Measurements from ENCODE around the gene MAPK1IP1L. TPM values are rescaled to one million over a fixed set of nuclear protein-coding genes. Genes with fewer than 3 reads are reported as not detected.

MAPK1IP1L gene
- total RNA-seq, 1 experiment from 2014 or later: 164 TPM

DNA sequence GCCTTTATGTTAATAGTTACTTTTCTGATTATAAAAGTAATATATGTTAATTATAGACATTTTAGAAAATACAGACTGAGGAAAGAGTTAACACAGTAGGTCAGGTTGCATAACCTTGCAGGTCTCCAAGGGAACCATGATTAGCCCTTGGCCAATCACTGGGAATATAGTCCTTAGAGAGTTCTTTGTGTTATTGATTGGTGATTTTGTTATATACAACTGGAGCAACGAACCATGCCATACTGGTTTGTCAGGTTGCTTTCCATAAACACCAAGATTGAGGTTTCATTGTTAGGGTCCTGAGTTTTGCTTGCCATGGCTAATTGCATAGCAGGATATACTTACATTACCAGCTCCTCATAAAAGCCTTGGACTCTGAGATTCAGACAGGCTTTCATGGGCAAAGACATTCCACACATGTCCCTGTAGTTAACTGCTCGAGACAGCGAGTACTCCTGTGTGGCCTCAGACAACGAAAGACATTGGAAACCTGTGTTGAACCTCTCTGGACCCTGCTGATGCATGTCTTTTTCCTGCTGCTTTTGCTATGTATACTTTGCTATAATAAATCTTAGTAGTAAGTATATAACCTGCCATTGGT, 33.7 kb downstream of the MAPK1IP1L start:
- DNase-seq (ENCODE audit: low spot score): no peak
- H3K27ac ChIP-seq (ENCODE audit: low read depth, low read length, poor library complexity, severe bottlenecking): no peak overlapping the region
- H3K27me3 ChIP-seq (replicated peaks; ENCODE audit: insufficient read depth, low read depth, low read length, poor library complexity): no peaks in the 10 kb centered on the region
- ChIA-PET POLR2A (ENCODE audit: low non-redundant PET) (interaction anchor here (0.5 kb wide), 1 partner anchor 16 kb away, joined by 3 read pairs; no protein-coding TSS in a partner anchor), CTCF (no interaction called here)
- H3K36me3 ChIP-seq (ENCODE audit: insufficient read depth, low read length, poor library complexity, severe bottlenecking): no peaks in the 10 kb centered on the region
- H3K4me3 ChIP-seq (ENCODE audit: low read depth, low read length, poor library complexity, severe bottlenecking): no peak overlapping the region
- H3K9me3 ChIP-seq (ENCODE audit: low read depth, low read length, poor library complexity, severe bottlenecking): no peaks in the 10 kb centered on the region
- TF ChIP-seq CTCF (conservative IDR thresholded peaks at IDR 0.05; ENCODE audit: low read depth, low read length) (no peak), EZH2 (IDR thresholded peaks at IDR 0.05; ENCODE audit: borderline replicate concordance, low read depth, low read length, poor library complexity, severe bottlenecking) (no peak)
- H3K4me1 ChIP-seq (ENCODE audit: insufficient read depth, low read length, poor library complexity, severe bottlenecking): no peaks in the 10 kb centered on the region
- intact Hi-C loops (cut with micrococcal nuclease; ENCODE audit: unreplicated experiment): no loop called here
- no TSS peak for BruUV-seq (replicated peaks)

DNA sequence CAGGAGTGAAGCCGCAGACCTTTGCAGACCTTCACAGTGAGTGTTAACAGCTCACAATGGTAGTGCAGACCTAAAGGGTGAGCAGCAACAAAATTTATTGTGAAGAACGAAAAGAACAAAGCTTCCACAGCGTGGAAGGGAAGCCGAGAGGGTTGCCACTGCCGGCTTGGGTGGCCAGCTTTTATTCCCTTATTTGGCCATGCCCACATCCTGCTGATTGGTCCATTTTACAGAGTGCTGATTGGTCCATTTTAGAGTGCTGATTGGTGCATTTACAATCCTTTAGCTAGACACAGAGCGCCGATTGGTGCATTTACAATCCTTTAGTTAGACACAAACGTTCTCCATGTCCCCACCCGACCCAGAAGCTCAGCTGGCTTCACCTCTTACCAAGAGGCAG, 35.5 kb downstream of the MAPK1IP1L start:
- intact Hi-C loops (cut with micrococcal nuclease; ENCODE audit: unreplicated experiment): no loop called here
- ChIA-PET POLR2A (ENCODE audit: low non-redundant PET) (no interaction called here), CTCF (no interaction called here)
- no peak overlapping the region for H3K4me3 ChIP-seq (ENCODE audit: low read depth, low read length, poor library complexity, severe bottlenecking)
- H3K36me3 ChIP-seq (ENCODE audit: insufficient read depth, low read length, poor library complexity, severe bottlenecking): no peaks in the 10 kb centered on the region
- no peaks in the 10 kb centered on the region for H3K27me3 ChIP-seq (replicated peaks; ENCODE audit: insufficient read depth, low read depth, low read length, poor library complexity)
- H3K9me3 ChIP-seq (ENCODE audit: low read depth, low read length, poor library complexity, severe bottlenecking): no peaks in the 10 kb centered on the region
- no peak for DNase-seq (ENCODE audit: low spot score)
- peaks cover 4% of the 10 kb centered on the region for H3K4me1 ChIP-seq (ENCODE audit: insufficient read depth, low read length, poor library complexity, severe bottlenecking)
- no peak overlapping the region for H3K27ac ChIP-seq (ENCODE audit: low read depth, low read length, poor library complexity, severe bottlenecking)
- BruUV-seq (replicated peaks): no TSS peak
- TF ChIP-seq EZH2 (IDR thresholded peaks at IDR 0.05; ENCODE audit: borderline replicate concordance, low read depth, low read length, poor library complexity, severe bottlenecking): no peak
- no peak for TF ChIP-seq CTCF (conservative IDR thresholded peaks at IDR 0.05; ENCODE audit: low read depth, low read length)

DNA sequence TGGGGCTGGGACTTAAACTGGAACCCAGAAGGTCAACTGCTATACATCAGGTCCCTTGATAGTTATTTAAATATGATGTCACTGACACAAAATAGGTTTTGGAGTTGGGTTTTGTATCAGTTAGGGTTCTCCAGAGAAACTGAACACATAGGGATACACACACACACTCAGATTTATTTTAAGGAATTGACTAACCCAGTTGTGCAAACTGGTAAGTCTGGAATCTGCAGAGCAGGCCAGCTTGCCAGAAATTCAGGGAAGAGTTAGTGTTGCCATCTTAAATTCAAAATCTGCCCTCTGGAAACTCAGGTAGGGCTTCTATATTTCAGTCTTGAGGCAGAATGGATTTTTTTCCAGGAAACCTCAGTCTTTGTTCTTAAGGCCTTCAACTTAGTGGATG, 36.9 kb downstream of the MAPK1IP1L start:
- POLR2A ChIA-PET (ENCODE audit: low non-redundant PET): no interaction called here
- H3K27me3 ChIP-seq (replicated peaks; ENCODE audit: insufficient read depth, low read depth, low read length, poor library complexity): no peaks in the 10 kb centered on the region
- no peaks in the 10 kb centered on the region for H3K9me3 ChIP-seq (ENCODE audit: low read depth, low read length, poor library complexity, severe bottlenecking)
- H3K36me3 ChIP-seq (ENCODE audit: insufficient read depth, low read length, poor library complexity, severe bottlenecking): no peaks in the 10 kb centered on the region
- CTCF ChIA-PET: interaction anchor here (2.6 kb wide), 1 partner anchor 72 kb away, joined by 16 read pairs; no protein-coding TSS in a partner anchor
- intact Hi-C loops (cut with micrococcal nuclease; ENCODE audit: unreplicated experiment): loop anchor here (2.0 kb wide), 1 partner anchor 44 kb away; no protein-coding TSS in a partner anchor
- BruUV-seq (replicated peaks): no TSS peak
- TF ChIP-seq EZH2 (IDR thresholded peaks at IDR 0.05; ENCODE audit: borderline replicate concordance, low read depth, low read length, poor library complexity, severe bottlenecking) (no peak), CTCF (conservative IDR thresholded peaks at IDR 0.05; ENCODE audit: low read depth, low read length) (no peak)
- no peak overlapping the region for H3K4me3 ChIP-seq (ENCODE audit: low read depth, low read length, poor library complexity, severe bottlenecking)
- no peak for DNase-seq (ENCODE audit: low spot score)
- no peak overlapping the region for H3K27ac ChIP-seq (ENCODE audit: low read depth, low read length, poor library complexity, severe bottlenecking)
- peaks cover 16% of the 10 kb centered on the region for H3K4me1 ChIP-seq (ENCODE audit: insufficient read depth, low read length, poor library complexity, severe bottlenecking)
